HG02938 (cell line): ENCODE results near the gene P4HA2.

Experiments used
- ATAC-seq: cut with Tn5 transposase; IDR thresholded peaks from one replicate; pipeline ENCODE4 v1.9.1; 2021; ENCODE audit warnings: mild to moderate bottlenecking, moderate library complexity; ENCODE audit not compliant: unreplicated experiment

The P4HA2 gene

DNA sequence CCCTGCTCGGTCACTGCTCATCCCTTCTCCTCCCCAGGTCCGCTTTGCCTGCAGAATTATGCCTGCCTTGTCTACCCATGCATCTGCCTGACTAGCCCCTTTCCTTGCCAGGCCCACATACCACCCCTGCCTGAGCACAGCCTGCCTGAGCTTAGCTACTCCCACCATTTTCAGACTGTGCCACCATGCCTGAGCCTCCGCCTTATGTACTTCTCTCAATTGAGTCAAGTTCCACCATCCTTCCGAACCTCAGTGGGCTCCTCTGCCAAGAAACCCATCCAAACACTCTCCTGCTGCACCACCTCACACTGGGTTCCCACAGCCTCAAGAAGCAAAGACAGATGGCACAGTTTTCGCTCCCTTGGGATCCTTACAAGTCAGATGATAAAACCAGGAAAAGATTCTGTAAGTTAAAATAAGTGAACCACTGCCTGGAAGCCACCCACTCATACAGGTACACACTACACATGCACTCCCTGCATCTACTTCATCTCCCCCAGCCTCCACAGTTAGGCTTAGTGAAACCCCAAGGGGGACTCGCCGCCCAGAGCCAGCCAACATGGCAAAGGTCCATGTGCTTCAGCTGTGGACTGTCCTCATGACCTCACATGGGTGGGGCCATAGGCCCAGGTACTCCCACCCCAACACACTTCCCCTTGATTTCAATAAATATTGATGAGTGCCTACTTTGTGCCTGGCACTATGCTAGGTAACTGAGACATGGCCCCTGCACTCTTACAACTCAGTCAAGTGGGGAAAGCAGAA lies 23.1 kb downstream of the P4HA2 start:
- no peak for ATAC-seq

DNA sequence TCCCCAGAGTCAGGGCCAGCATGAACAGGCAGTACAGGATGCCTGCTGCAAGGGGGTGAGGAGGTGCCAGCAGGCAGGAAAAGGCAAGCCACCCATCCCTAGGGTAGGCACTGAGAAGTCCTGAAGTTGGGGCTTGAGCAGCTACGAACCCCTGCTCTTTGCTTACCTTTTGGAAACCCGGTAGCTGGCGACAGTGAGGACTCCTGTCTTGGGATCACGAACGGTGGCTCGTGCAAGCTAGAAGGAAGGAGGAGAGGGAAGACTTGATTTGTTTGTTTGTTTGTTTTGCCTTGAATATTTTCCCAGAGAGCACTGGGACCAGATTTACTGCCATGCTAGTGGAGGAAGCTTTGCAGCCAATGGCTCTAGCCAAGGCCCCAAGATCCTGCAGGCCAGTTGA lies 23.7 kb downstream of the P4HA2 start:
- no peak for ATAC-seq

DNA sequence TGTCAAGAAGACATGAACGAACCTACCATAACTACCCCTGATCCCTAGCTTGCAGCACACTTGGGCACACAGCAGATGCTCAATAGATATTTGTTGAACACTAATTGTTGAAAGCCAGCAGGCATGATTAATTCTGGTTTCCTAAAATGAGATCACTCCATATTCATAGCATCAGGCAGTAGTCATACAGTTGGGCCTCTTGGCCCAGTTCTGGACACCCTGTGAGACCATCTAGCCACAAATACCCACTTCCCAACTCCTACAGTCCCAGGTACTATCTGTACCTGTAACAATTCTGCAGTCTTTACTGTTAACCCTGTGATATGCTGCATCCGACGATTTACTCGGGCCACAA lies 24.2 kb downstream of the P4HA2 start:
- no peak for ATAC-seq

- ATAC-seq, result no peak
These were observed 24.8 kb downstream of the P4HA2 start for GRCh38 chr5:132202711-132203463.

- ATAC-seq, result no peak
These were observed 28.5 kb downstream of the P4HA2 start for GRCh38 chr5:132199116-132199680.

- no peak for ATAC-seq
These were observed 29.1 kb downstream of the P4HA2 start for GRCh38 chr5:132198571-132198970.

DNA sequence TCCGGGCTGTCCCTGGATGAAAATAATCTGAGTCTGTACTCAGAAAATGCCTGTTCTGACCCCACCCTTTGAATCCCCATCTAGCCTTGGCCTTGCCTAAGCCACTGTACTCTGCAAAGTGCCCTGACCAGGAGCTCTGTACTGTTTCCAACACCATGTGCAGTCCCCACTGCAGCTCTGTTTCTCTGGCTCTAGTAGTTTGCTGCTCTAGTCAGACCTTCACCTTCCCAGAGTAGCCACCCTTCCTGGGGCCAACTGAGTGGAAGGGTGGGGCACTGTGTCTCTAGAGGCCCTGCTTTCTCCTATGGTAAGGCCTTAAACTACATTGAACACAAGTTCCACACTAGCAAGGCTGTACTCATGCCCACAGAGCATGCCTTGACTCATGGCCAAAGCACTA lies 31.9 kb downstream of the P4HA2 start:
- ATAC-seq, result no peak

DNA sequence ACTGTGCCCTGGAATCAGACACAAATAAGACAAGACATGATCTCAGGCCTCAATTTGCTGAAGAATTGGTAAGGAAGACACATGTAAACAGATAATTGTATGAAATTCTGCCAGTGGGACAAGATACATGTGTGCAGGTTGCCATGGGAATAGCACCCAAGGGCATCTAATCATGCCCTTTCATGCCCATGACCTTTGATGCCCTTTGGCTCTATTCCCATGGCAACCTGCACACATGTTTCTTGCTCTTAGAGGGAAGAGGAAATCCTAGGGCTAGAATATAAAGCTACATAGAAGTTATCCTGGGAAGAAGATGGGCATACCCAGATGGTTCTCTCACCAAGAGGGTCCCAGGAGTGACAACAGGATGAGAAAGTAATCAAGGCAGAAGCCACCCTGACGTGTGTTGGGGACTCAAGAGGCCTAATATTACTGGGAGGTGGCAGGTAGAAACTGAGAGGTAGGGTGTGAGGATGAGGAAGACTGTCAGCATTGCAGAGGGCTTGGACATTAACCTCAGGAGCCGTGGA lies 34.4 kb downstream of the P4HA2 start:
- ATAC-seq, result no peak

GRCh38 chr5:132190161-132190817 lies 37.4 kb downstream of the P4HA2 start:
- ATAC-seq, result peak; percentile 93

GRCh38 chr5:132184588-132184987 lies 43.1 kb downstream of the P4HA2 start:
- no peak for ATAC-seq

DNA sequence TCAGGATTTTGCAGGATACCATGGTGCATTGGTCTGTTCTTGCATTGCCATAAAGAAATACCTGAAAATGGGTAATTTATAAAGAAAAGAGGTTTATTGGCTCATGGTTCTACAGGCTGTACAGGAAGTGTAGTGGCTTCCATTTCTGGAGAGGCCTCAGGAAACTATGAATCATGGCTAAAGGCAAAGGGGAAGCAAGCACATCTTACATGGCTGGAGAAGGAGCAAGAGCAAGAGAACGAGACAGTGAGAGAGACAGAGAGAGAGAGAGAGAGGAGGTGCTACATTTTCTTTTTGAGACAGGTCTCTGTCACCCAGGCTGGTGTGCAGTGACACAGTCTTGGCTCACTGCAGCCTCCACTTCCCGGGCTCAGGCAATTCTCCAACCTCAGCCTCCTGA lies 43.9 kb downstream of the P4HA2 start:
- ATAC-seq, result no peak

- ATAC-seq, result no peak
These were observed 45.2 kb downstream of the P4HA2 start for GRCh38 chr5:132182359-132183040.

- ATAC-seq, result no peak
These were observed 46.5 kb downstream of the P4HA2 start for GRCh38 chr5:132181011-132181629.

DNA sequence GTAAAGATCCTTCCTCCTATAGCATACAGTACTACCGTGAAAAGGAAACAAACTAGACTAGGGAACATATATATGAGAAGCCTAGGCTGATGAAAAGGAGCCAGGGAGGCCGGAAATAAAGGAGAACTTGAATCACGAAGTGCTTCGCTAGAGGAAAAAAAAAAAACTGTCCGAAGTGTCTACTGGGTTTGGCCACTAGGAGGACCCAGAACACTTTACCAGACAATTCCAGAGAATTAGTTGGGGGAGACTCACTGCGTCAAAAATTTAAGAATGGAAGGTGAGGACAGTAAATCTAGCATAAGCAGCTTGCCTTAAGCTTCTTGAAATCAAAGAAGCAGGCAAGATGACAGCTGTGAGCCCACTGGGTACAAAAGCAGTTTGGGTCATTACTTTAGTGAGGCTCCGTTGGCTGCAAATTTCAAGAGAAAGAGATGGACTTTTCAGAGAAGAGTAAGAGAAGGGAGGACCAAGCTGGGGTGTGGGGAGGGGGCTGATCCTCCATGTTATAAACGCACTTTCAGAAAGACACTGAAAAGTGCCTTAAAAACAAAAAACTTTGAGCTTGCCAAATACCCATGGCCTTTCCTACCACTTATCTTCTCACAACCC lies 47.4 kb downstream of the P4HA2 start:
- no peak for ATAC-seq

DNA sequence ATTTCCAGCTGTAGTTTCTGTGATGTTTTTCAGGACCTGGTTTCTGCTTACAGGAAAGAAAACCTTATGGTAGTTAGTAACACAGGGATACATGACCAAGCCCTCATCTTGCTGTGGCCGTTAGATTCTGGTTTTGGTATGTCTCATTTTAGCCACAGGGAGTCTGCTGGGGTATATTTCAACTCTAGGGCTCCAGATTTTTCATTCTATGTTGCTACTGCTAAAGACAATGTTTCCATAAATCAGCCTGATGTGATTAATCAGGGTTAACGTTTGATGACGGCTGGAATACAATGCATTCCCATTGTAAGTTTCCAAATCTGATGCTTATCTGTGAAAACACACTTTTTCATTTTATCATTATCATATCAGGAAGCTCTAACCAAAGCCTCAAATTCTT lies 48.2 kb downstream of the P4HA2 start:
- no peak for ATAC-seq

DNA sequence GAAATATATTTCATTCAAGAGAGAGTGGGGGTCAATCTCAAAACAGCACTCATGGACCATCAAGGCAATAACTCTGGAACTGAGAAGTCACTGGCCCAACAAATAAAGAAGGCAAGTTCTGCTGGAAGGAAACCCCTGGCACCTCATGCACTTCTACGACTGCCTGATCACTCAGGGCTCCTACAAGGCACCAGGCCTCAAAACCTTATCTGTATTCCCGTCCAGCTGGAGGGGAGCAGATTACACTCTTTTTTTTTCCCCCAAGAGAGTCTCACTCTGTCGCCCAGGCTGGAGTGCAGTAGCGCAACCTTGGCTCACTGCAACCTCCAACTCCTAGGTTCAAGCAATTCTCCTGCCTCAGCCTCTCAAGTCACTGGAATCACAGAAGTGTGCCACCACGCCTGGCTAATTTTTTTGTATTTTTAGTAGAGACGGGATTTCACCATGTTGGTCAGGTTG lies 49.9 kb downstream of the P4HA2 start:
- no peak for ATAC-seq

- ATAC-seq, result peak; percentile 58
These were observed 50.7 kb downstream of the P4HA2 start for GRCh38 chr5:132176987-132177386.

GRCh38 chr5:132176521-132176945 lies 51.1 kb downstream of the P4HA2 start:
- no peak for ATAC-seq

- no peak for ATAC-seq
These were observed 64.7 kb downstream of the P4HA2 start for GRCh38 chr5:132162945-132163344.
